ENCODE measurements around the gene NLRP11.
"Not testable (repeated sequence)": the region's sequence is repeated elsewhere in the genome, so short reads cannot be mapped to it uniquely, and the experiment has no call there.

DNA sequence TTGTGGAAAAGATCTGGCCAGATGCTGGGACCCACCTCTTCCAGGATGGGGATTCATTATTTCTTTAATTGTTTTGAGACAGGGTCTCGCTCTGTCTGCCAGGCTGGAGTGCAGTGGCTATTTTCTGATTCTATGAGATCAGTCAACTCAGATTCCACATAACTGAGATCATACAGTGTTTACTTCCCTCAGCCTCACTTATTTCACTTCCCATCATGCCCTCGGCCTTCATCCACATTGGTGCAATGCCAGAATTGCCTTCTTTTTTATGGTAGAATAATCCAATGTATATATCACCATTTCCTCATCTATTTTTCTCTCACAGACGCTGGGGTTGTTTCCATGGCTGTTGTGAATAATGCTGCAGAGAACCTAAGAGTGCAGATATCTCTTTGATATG is 62.2 kb downstream of the NLRP11 start:
- TF ChIP-seq, protein P1, sequence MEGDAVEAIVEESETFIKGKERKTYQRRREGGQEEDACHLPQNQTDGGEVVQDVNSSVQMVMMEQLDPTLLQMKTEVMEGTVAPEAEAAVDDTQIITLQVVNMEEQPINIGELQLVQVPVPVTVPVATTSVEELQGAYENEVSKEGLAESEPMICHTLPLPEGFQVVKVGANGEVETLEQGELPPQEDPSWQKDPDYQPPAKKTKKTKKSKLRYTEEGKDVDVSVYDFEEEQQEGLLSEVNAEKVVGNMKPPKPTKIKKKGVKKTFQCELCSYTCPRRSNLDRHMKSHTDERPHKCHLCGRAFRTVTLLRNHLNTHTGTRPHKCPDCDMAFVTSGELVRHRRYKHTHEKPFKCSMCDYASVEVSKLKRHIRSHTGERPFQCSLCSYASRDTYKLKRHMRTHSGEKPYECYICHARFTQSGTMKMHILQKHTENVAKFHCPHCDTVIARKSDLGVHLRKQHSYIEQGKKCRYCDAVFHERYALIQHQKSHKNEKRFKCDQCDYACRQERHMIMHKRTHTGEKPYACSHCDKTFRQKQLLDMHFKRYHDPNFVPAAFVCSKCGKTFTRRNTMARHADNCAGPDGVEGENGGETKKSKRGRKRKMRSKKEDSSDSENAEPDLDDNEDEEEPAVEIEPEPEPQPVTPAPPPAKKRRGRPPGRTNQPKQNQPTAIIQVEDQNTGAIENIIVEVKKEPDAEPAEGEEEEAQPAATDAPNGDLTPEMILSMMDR (conservative IDR thresholded peaks at IDR 0.05; ENCODE audit: low read depth, low read length) = not testable (repeated sequence)
- TF ChIP-seq EZH2 (IDR thresholded peaks at IDR 0.05; ENCODE audit: low read length, unreplicated experiment); EZH2phosphoT487 (IDR thresholded peaks at IDR 0.05; ENCODE audit: borderline replicate concordance, low read length): not testable (repeated sequence)
